HepG2 (cell line): Measurements from ENCODE around the gene SFXN5. TPM values are rescaled to one million over a fixed set of nuclear protein-coding genes. Genes with fewer than 3 reads are reported as not detected.
A peak's percentile ranks its signal among the peaks of the same experiment; 100 is the strongest.

ENCODE experiments used
- ATF1 ChIP-seq: IDR thresholded peaks from 2 replicates; pipeline ENCODE4 v1.6.1; 2016; ENCODE audit warnings: mild to moderate bottlenecking, control low read depth
- ATF7 ChIP-seq, 2 experiments: fragments of 450-650 bp in 1 of 2; sonication (generic) in 1 of 2; formaldehyde crosslinking in 1 of 2; IDR thresholded peaks; 2 replicates each; pipeline versions ENCODE4 v1.4.0 to v1.6.1; 2016 to 2020; ENCODE audit warnings: antibody characterized with exemption in 1 of 2, mild to moderate bottlenecking in 1 of 2, missing genetic modification reagents in 1 of 2
- CENPT ChIP-seq: sonication (generic); formaldehyde crosslinking; IDR thresholded peaks from 2 replicates; pipeline ENCODE4 v1.8.0; 2022; ENCODE audit warnings: low read depth, mild to moderate bottlenecking, moderate library complexity, missing genetic modification reagents
- JDP2 ChIP-seq: sonication (generic); formaldehyde crosslinking; IDR thresholded peaks from 2 replicates; pipeline ENCODE4 v1.8.1; 2022; ENCODE audit warnings: missing genetic modification reagents, borderline replicate concordance
- KDM5A ChIP-seq: fragments of 200-600 bp; sonication (generic); IDR thresholded peaks from 2 replicates; pipeline ENCODE4 v1.7.0; 2018; ENCODE audit warnings: antibody characterized with exemption, mild to moderate bottlenecking, low read length, borderline replicate concordance
- YEATS4 ChIP-seq: sonication (generic); formaldehyde crosslinking; IDR thresholded peaks from 2 replicates; pipeline ENCODE4 v1.4.0; 2020; ENCODE audit warnings: missing genetic modification reagents, borderline replicate concordance
- ZBTB8A ChIP-seq: sonication (generic); formaldehyde crosslinking; IDR thresholded peaks from 2 replicates; pipeline ENCODE4 v1.4.0; 2020; ENCODE audit warnings: mild to moderate bottlenecking, low read depth, missing genetic modification reagents, borderline replicate concordance
- ZFP90 ChIP-seq: sonication (generic); formaldehyde crosslinking; IDR thresholded peaks from 2 replicates; pipeline ENCODE4 v1.8.0; 2022; ENCODE audit warnings: missing genetic modification reagents, mild to moderate bottlenecking, inconsistent platforms, borderline replicate concordance
- ZNF543 ChIP-seq: sonication (generic); formaldehyde crosslinking; IDR thresholded peaks from 2 replicates; pipeline ENCODE4 v1.4.0; 2020; ENCODE audit warnings: mild to moderate bottlenecking, missing genetic modification reagents
- ZNF772 ChIP-seq: sonication (generic); formaldehyde crosslinking; IDR thresholded peaks from 2 replicates; pipeline ENCODE4 v1.5.0; 2020; ENCODE audit warnings: mild to moderate bottlenecking, missing genetic modification reagents
- ZNF773 ChIP-seq: sonication (generic); formaldehyde crosslinking; IDR thresholded peaks from 2 replicates; pipeline ENCODE4 v1.4.0; 2020; ENCODE audit warnings: missing genetic modification reagents, borderline replicate concordance
- ZNF816 ChIP-seq: sonication (generic); formaldehyde crosslinking; IDR thresholded peaks from 2 replicates; pipeline ENCODE4 v1.8.0; 2022; ENCODE audit warnings: missing genetic modification reagents, mild to moderate bottlenecking, borderline replicate concordance
- ZSCAN20 ChIP-seq: sonication (generic); formaldehyde crosslinking; IDR thresholded peaks from 2 replicates; pipeline ENCODE4 v1.4.0; 2020; ENCODE audit warnings: missing genetic modification reagents, mild to moderate bottlenecking, borderline replicate concordance
- polyA plus RNA-seq, 8 experiments: library from polyadenylated mRNA; depleted of rRNA in 3 of 8; stranded (reverse) in 7 of 8; unstranded in 1 of 8; fragments of >200 nt; fragmentation: Illumina TruSeq in 4 of 8; extraction: Trizol in 4 of 8; gene quantifications; 2 replicates each; pipeline versions ENCODE4 v1.2.1 to v1.2.3, GENCODE V29; 2011 to 2016; ENCODE audit warnings: low read depth in 4 of 8, missing spikeins in 1 of 8, mixed read lengths in 1 of 8; ENCODE audit not compliant: insufficient read depth in 1 of 8
- total RNA-seq, 5 experiments: library from RNA; depleted of rRNA; stranded (reverse); fragments of >200 nt; fragmentation: Illumina TruSeq; extraction: Trizol; gene quantifications; 2 replicates each; pipeline ENCODE4 v1.2.3, GENCODE V29; 2016; ENCODE audit warnings: low read depth in 1 of 5
- TF ChIP-seq, protein P1 (sequence below): sonication (generic); formaldehyde crosslinking; IDR thresholded peaks from 2 replicates; pipeline ENCODE4 v1.8.1; 2023; ENCODE audit warnings: mild to moderate bottlenecking, missing genetic modification reagents
- TF ChIP-seq, protein P2 (sequence below): sonication (generic); formaldehyde crosslinking; conservative IDR thresholded peaks from 2 replicates; pipeline ENCODE4 v1.4.0; 2020; ENCODE audit warnings: missing genetic modification reagents
- TF ChIP-seq, protein P3 (sequence below): sonication (generic); formaldehyde crosslinking; IDR thresholded peaks from 2 replicates; pipeline ENCODE4 v1.5.0; 2020; ENCODE audit warnings: mild to moderate bottlenecking, low read depth, missing genetic modification reagents, borderline replicate concordance
- TF ChIP-seq, protein P4 (sequence below), 2 experiments: sonication (generic) in 1 of 2; formaldehyde crosslinking in 1 of 2; IDR thresholded peaks; 2 replicates each; pipeline versions ENCODE4 v1.5.1 to v1.6.1; 2011 to 2020; ENCODE audit warnings: borderline replicate concordance in 1 of 2, low read depth in 1 of 2, low read length in 1 of 2, mild to moderate bottlenecking in 1 of 2, missing genetic modification reagents in 1 of 2, moderate library complexity in 1 of 2
- TF ChIP-seq, protein P5 (sequence below): sonication (generic); formaldehyde crosslinking; IDR thresholded peaks from 2 replicates; pipeline ENCODE4 v1.4.0; 2020; ENCODE audit warnings: low read depth, missing genetic modification reagents

Gene SFXN5
- total and polyA plus RNA-seq, 2 of the 13 experiments (the other 11 are each of a cell fraction or from before 2014, with no cell fraction given), result 34.9 to 37.4 TPM

DNA sequence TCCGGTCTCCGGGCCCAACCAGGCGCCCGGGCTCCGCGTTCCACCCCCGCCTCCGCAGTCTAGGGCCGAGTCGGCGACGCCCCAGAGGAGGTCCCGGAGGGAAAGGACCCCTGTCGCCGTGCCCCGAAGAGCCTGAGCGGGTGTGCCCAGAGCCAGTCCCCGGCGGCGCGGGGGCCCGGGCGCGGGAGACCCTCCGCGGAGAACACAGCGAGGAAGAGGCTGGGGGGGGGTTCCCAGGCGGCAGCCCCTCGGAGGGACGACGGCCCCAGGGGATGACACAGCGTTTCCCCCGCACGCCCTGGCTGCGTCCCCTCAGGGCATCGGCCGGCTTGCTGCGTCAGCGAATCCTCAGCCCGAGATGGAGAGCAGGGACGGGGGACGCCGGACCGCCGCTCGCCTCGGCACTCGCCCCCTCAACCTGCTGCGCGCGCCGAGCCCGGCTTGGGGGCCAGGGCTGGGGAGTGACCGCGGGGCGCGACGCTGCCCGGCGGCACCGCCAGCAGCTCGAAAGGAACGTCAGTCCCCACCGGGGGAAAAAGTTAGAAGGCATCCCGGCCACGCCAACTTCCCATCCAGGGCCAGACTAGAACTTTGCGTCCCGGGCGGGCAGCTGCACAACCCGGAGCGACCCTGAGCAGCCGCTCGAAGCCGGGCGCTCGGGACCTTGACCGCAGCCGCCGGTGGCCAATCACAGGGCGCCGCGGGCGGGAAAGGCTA, 711 bp downstream of the SFXN5 start (continued):
- TF ChIP-seq, protein P1, sequence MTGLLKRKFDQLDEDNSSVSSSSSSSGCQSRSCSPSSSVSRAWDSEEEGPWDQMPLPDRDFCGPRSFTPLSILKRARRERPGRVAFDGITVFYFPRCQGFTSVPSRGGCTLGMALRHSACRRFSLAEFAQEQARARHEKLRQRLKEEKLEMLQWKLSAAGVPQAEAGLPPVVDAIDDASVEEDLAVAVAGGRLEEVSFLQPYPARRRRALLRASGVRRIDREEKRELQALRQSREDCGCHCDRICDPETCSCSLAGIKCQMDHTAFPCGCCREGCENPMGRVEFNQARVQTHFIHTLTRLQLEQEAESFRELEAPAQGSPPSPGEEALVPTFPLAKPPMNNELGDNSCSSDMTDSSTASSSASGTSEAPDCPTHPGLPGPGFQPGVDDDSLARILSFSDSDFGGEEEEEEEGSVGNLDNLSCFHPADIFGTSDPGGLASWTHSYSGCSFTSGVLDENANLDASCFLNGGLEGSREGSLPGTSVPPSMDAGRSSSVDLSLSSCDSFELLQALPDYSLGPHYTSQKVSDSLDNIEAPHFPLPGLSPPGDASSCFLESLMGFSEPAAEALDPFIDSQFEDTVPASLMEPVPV (CRISPR knock-in tag), result no peak
- no peak for TF ChIP-seq ATF1 (CRISPR knock-in tag)
- TF ChIP-seq, protein P2, sequence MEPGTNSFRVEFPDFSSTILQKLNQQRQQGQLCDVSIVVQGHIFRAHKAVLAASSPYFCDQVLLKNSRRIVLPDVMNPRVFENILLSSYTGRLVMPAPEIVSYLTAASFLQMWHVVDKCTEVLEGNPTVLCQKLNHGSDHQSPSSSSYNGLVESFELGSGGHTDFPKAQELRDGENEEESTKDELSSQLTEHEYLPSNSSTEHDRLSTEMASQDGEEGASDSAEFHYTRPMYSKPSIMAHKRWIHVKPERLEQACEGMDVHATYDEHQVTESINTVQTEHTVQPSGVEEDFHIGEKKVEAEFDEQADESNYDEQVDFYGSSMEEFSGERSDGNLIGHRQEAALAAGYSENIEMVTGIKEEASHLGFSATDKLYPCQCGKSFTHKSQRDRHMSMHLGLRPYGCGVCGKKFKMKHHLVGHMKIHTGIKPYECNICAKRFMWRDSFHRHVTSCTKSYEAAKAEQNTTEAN (CRISPR knock-in tag), result no peak; the same call in 1 of the 2 replicates
- no peak for TF ChIP-seq JDP2 (CRISPR knock-in tag)
- TF ChIP-seq ZNF772, result peak; percentile 77; the same call in 1 of the 2 replicates
- TF ChIP-seq, protein P3, sequence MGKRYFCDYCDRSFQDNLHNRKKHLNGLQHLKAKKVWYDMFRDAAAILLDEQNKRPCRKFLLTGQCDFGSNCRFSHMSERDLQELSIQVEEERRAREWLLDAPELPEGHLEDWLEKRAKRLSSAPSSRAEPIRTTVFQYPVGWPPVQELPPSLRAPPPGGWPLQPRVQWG (CRISPR knock-in tag), result no peak
- no peak for TF ChIP-seq ATF7 (IDR thresholded peaks at IDR 0.05)
- peak; percentile 80 for TF ChIP-seq ATF7 (CRISPR knock-in tag; IDR thresholded peaks at IDR 0.05)
- TF ChIP-seq, protein P4, sequence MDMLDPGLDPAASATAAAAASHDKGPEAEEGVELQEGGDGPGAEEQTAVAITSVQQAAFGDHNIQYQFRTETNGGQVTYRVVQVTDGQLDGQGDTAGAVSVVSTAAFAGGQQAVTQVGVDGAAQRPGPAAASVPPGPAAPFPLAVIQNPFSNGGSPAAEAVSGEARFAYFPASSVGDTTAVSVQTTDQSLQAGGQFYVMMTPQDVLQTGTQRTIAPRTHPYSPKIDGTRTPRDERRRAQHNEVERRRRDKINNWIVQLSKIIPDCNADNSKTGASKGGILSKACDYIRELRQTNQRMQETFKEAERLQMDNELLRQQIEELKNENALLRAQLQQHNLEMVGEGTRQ (IDR thresholded peaks at IDR 0.05; ENCODE audit: low read depth, low read length), result no peak
- TF ChIP-seq, protein P4 (CRISPR knock-in tag; IDR thresholded peaks at IDR 0.05; ENCODE audit: borderline replicate concordance), result no peak
- TF ChIP-seq ZNF773 (CRISPR knock-in tag), result 0 out of 2 replicates have a peak, but pooled peaks have one; percentile 51
- peak; percentile 52; the same call in 1 of the 2 replicates for TF ChIP-seq ZFP90 (CRISPR knock-in tag)
- TF ChIP-seq YEATS4 (CRISPR knock-in tag), result peak; percentile 76; the same call in 1 of the 2 replicates
- no peak for TF ChIP-seq KDM5A
- TF ChIP-seq ZNF816 (CRISPR knock-in tag), result peak; percentile 98
- TF ChIP-seq, protein P5, sequence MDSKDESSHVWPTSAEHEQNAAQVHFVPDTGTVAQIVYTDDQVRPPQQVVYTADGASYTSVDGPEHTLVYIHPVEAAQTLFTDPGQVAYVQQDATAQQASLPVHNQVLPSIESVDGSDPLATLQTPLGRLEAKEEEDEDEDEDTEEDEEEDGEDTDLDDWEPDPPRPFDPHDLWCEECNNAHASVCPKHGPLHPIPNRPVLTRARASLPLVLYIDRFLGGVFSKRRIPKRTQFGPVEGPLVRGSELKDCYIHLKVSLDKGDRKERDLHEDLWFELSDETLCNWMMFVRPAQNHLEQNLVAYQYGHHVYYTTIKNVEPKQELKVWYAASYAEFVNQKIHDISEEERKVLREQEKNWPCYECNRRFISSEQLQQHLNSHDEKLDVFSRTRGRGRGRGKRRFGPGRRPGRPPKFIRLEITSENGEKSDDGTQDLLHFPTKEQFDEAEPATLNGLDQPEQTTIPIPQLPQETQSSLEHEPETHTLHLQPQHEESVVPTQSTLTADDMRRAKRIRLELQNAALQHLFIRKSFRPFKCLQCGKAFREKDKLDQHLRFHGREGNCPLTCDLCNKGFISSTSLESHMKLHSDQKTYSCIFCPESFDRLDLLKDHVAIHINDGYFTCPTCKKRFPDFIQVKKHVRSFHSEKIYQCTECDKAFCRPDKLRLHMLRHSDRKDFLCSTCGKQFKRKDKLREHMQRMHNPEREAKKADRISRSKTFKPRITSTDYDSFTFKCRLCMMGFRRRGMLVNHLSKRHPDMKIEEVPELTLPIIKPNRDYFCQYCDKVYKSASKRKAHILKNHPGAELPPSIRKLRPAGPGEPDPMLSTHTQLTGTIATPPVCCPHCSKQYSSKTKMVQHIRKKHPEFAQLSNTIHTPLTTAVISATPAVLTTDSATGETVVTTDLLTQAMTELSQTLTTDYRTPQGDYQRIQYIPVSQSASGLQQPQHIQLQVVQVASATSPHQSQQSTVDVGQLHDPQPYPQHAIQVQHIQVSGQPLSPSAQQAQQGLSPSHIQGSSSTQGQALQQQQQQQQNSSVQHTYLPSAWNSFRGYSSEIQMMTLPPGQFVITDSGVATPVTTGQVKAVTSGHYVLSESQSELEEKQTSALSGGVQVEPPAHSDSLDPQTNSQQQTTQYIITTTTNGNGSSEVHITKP (CRISPR knock-in tag), result no peak
- peak; percentile 80; the same call in 1 of the 2 replicates for TF ChIP-seq CENPT (CRISPR knock-in tag)
- no peak for TF ChIP-seq ZNF543 (CRISPR knock-in tag)
- 0 out of 2 replicates have a peak, but pooled peaks have one; percentile 73 for TF ChIP-seq ZSCAN20 (CRISPR knock-in tag)
- TF ChIP-seq ZBTB8A (CRISPR knock-in tag), result no peak
